Panc1 (cell line): ENCODE measurements around the gene CHSY1.

Source experiments
- POLR2AphosphoS5 ChIP-seq: IDR thresholded peaks from 2 replicates; pipeline ENCODE4 v1.6.1; 2012; ENCODE audit warnings: mild to moderate bottlenecking, low read depth, low read length, moderate library complexity
- TF ChIP-seq, protein P1 (sequence below): fragments of 450-650 bp; IDR thresholded peaks from 2 replicates; pipeline ENCODE4 v1.5.1; 2017; ENCODE audit warnings: mild to moderate bottlenecking

DNA sequence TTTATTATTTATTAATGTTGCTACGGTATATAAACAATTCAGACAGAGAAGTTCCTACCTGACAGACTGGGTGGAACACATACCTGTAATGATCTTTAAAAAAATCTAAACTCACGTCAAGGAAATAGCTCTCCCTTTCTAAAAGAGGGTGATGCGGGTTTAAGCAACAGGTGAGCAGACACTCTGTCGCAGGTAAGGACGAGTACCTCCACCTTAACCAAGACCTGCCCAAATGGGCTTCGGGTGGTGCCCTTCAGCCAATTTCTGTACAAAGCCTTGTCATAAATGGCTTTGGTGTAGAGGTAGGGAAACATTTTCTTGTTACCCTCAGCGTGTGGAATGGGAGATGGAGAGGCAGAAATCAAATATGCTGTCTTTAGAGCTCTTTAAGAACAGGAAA lies 67.0 kb downstream of the CHSY1 start:
- TF ChIP-seq, protein P1, sequence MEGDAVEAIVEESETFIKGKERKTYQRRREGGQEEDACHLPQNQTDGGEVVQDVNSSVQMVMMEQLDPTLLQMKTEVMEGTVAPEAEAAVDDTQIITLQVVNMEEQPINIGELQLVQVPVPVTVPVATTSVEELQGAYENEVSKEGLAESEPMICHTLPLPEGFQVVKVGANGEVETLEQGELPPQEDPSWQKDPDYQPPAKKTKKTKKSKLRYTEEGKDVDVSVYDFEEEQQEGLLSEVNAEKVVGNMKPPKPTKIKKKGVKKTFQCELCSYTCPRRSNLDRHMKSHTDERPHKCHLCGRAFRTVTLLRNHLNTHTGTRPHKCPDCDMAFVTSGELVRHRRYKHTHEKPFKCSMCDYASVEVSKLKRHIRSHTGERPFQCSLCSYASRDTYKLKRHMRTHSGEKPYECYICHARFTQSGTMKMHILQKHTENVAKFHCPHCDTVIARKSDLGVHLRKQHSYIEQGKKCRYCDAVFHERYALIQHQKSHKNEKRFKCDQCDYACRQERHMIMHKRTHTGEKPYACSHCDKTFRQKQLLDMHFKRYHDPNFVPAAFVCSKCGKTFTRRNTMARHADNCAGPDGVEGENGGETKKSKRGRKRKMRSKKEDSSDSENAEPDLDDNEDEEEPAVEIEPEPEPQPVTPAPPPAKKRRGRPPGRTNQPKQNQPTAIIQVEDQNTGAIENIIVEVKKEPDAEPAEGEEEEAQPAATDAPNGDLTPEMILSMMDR, result no peak
- no peak for TF ChIP-seq POLR2AphosphoS5
